ENCODE results near the gene IGLL5.
"Not testable (repeated sequence)": the region's sequence is repeated elsewhere in the genome, so short reads cannot be mapped to it uniquely, and the experiment has no call there.

IGLL5 gene

DNA sequence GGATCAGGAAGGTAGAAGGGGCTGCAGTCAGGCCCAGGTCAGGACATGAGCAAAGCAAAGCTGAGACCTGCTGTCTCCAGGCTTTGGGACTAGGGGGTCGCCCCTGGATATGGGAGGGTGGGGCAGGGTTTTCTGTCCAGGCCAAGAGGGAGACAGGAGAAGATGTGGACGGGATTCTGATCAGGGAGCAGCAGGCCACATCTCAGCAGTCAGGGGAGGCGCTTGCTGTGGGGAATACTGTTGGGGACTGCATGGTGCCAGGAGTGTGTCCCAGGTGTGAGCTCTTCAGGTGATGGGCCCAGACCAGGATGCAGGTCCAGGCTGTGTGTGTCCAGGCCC is 29.3 kb downstream of the IGLL5 start:
- DNase-seq = no peak

DNA sequence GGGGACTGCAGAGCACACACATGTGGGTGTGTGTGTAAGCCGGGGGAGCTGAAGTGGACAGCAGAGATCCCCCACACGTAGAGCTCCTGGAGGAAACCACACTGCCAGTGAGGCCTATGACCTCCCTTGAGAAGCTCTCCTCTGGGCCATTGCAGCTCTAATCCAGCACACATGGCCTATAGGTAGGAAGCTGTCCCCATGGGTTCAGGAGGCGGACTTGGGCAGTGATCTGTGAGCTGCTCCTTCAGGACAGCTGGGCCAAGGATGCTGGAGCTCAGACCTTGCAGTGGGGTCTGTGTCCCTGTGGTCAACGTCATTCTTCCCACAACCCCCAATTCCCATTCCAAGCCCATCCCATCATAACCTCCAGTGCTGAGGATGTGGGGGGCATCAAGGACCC is 29.8 kb downstream of the IGLL5 start:
- DNase-seq = no peak

DNA sequence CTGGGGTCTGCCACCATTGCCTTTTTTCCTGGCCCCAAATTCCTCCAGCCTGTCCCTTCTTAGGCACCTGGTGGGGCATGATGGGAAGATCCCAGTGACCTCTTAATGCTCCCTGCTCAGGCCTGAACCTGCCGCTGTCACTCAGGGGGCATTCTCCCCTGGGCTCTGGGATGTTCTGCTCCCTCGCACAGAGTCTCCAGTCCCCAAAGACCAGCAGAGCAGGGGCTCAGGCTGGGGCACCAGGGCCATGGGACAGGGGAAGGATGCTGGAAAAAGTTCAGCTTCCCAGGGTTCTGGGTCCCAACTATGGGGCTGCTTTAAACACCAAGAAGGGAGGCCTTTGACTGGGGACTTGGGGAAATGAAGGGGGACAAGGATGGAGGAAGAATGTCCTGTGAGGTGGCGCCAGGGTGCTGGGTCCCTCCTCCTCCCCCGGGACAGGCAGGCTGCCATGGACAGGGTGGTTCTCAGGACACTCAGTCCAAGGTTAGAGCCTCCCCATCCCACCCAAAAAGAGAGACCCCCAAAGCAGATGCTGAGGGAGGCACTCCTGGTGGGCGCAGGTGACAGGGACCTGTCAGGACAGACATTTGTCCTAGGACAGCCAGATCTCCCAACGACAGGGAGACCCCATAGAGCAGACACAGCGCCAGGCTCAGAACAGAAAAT is 30.8 kb downstream of the IGLL5 start:
- DNase-seq = no peak

DNA sequence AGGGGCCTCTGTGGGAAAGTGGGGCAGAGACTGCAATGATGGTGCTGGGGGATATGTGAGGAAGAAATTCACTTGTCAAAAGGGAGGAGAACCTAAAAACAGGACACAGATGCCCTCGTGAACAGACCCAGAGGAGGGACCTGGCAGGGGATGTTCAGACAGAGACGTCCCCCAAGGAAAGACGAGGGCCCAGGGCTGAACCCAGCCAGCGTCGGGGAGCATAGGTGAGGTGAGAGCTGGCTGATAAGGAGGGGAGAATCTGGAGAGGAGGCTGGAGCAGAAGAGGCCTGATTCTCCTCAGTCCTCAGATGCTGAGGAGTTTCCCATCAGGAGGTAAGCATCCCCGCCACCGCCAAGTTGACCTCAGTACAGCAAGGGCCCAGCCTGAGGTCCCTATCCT is 31.4 kb downstream of the IGLL5 start:
- no peak for DNase-seq

DNA sequence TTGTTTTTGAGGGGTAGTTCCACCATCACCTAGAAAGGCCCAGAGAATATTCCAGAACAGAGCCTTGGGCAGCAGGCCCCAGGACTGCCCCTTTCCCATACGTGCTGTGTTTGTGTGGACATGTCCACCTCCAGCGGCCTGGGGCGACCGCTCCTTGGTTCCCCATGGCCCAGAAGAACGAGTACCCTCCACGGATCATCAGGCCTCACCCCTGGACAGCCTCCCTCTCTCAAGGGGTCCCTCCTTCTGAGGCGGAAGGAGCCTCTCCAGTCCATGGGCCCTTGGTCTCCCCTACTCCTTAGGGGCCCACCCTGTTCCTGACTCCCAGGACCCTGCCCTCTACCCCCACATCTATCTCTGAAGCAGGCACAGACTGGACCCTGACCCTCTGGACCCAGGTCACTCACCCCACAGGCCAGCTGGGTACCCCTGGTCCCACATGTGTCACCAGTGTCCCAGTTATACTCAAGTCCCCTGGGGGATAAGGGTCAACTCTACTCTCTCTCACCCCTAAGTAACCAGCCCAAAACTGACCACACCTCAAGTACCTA is 32.6 kb downstream of the IGLL5 start:
- DNase-seq = no peak

DNA sequence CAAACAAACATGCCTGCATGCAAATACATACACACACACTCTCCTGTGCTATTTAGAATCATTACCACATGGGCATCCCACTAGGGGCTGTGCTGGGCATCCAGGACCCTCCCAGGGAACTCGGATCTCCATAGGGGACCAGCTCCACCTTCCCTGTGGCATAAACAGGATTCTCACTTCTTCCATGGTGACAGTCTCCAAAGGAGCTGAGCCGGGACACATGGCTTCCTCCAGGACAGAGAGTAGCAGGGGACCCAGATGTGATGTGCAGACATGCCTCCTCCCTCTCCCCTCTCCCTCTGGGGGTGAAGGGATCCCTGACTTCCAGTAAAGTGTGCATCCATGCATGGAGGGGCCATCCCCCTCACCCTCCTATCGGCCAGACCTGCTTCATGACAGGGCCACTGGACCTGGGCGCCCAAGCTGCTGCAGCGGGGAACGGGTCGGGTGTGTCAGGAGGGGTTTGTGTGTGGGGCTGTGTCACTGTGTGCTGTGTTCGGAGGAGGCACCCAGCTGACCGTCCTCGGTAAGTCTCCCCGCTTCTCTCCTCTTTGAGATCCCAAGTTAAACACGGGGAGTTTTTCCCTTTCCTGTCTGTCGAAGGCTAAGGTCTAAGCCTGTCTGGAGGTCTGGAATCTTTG is 33.4 kb downstream of the IGLL5 start:
- no peak for DNase-seq

DNA sequence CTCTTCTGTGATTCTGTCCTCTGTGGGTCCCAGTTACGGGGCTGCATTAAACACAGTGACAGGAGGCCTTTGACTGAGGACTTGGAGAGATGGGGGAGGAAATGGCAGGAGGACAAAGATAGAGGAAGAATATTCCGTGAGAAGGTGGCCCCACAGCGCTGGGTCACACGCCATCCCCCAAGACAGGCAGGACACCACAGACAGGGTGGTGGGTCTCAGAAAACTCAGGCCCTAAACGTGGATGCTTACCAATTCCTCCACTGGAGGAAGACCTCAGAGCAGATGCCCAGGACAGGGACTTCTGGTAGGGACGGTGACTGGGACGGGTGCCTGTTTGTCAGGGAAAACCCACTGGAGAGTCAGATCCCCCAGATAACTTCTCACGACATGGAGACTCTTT is 34.0 kb downstream of the IGLL5 start:
- no peak for DNase-seq

DNA sequence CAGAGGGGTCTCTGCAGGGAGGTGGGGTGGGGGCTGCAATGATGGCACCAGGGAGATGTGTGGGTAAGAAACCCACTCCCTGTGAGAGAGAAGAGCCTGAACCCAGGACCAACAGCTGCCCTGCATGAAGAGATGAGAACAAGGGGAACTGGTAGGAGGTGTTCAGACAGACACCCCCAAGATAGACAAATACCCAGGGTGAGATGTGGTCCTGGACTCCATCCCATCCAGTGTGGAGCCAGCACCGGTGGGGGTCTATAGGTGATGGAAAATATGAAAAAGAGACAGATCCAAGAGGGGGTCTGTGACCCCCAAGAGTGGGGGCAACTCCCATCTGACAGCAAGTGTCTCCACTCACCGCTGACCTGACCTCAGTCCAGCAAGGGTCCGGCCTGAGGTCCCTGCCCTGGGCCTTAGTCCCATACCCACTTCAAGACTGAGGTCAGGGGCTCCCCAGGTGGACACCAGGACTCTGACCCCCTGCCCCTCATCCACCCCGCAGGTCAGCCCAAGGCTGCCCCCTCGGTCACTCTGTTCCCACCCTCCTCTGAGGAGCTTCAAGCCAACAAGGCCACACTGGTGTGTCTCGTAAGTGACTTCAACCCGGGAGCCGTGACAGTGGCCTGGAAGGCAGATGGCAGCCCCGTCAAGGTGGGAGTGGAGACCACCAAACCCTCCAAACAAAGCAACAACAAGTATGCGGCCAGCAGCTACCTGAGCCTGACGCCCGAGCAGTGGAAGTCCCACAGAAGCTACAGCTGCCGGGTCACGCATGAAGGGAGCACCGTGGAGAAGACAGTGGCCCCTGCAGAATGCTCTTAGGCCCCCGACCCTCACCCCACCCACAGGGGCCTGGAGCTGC is 34.7 kb downstream of the IGLL5 start:
- not testable (repeated sequence) for DNase-seq

DNA sequence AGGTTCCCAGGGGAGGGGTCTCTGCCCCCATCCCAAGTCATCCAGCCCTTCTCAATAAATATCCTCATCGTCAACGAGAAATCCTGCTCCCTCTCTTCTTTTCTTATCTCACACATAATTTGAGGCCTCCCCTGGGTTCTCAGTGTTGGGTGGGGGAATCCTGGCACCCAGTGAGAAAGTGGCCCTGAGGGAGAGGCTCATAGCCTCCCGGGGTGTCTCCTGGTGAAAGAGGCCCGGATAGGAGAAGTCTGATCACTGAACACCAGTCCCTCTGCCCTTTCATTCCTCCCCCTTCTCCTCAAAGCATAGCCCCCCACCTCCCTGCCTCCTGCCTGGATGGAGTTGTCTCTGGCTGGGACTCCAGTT is 35.3 kb downstream of the IGLL5 start:
- DNase-seq = no peak

DNA sequence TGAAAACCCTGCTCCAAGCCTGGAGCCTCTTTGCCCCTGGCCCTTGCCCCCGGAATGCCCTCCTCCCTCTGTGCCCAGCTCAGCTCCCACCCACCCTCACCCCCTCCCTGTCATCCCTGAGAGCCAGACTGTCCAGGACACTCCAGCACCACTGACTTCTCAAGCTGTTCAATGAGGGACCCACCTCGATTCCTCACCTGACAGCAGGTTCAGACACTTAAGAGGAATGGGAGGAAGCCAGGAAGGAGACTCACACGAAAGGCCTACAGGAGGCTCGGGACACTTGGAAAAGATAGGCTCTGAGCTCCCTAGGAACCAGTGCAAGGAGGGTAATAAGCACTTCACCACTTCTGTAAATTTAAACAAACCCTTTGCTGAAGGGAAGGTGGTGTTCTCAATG is 35.8 kb downstream of the IGLL5 start:
- DNase-seq = no peak

DNA sequence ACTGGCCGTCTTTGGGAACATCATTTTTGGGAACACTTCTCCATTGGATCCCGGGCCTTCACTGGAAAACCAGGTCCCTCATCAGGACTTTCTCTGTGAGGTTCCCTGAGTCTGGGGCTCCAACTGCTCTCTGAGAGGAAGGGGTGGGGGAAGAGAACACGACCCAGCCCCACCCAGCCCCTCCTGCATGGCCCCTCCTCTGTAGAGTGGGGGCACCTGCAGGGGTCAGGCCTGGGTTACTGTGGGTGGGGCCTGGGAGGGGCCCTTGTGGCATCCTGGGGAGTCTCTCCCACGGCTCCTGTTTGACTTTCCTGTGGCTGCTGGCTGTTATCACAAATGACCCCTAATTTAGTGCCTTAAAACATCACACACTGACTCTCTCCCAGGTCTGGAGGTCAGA is 36.3 kb downstream of the IGLL5 start:
- DNase-seq = no peak

DNA sequence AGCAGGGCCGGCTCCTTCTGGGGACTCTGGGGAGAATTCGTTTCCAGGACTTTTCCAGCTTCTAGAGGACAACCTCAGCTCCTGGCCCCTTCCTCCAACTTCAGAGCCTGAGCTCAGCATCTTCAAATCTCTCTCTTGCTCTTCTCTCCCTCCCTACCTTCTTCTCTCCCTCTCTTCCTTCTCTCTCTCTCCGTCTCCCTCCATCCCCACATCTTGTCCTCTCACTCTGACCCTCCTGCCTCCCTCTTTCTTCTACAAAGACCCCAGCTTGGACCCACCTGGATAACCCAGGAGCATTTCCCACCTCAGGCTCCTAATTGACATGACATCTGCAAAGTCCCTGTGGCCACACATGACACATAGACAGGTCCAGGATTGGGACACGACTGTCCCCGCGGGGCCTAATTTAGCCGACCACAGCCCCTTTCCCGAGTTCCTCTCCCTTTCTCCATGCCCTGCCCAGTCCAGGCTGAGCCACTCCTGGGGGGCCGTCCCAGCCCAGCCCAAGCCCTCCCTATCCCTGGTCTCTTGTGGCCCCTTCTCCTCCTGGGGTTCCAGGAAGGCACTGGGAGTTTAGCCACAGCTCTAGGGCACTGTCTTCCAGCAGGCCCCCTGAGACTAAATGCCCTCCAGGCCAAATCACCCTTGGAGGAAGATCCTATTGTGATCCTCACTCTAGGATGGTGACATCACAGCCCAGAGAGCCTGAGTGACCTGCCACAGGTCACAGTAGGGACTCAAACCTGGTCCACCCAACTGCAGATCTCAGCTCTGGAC is 36.9 kb downstream of the IGLL5 start:
- no peak for DNase-seq

DNA sequence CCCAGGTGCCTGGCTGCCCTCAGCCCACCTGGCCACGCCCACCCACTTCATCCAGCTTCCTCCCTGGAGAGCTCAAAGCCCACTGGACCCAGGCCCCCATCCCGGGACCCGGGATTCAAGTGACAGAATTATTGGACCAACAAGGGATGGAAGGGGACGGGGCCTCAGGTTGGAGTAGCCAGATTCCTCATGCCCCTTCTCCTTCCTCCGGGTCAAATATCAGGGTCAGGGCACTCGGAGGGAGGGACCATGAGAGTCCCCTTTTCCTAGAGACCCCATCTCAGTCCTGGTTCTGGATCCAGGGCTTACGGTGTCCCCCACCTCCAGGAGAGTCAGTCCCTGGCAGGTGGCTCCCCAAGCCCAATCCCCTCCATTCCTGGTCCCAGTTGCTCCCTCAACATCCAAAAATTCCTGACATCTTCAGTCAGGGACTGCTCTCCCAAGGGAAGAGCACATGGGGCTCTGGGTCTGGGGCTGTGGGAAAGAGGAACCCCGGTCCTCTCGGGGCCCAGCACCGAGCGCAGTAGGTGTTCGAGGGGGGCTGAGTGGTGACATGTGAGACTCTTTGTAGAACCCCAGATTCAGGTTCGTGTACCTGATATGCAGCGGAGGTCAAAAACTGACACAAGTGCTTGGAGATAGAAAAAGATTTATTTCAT is 37.7 kb downstream of the IGLL5 start:
- DNase-seq = no peak

DNA sequence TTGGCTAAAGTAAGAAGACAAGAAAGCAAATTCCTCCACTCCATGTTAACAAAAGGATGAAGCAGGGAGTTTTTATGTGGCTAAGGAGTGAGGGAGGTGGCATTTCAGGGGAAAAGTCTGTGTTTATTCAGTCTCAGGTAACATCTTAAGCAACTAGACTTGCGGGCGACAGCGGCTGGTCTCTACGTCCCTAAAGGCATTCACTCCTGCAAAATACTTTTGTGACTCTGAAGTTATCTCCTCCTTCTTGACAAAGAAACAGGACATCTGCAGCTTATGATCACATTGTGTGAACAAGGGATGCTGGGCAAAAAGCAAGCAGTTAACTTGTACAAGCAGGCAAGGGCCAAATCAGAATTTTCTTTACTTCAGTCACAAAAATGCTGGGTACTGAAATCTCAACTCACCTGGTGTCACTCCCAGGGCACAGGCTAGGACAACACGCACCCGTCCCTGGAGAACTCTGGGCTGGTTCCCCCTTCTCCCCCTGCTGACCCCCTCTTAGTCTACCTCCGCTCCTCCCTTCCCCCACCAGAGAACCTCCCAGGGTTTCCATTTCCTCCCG is 38.3 kb downstream of the IGLL5 start:
- DNase-seq = no peak

DNA sequence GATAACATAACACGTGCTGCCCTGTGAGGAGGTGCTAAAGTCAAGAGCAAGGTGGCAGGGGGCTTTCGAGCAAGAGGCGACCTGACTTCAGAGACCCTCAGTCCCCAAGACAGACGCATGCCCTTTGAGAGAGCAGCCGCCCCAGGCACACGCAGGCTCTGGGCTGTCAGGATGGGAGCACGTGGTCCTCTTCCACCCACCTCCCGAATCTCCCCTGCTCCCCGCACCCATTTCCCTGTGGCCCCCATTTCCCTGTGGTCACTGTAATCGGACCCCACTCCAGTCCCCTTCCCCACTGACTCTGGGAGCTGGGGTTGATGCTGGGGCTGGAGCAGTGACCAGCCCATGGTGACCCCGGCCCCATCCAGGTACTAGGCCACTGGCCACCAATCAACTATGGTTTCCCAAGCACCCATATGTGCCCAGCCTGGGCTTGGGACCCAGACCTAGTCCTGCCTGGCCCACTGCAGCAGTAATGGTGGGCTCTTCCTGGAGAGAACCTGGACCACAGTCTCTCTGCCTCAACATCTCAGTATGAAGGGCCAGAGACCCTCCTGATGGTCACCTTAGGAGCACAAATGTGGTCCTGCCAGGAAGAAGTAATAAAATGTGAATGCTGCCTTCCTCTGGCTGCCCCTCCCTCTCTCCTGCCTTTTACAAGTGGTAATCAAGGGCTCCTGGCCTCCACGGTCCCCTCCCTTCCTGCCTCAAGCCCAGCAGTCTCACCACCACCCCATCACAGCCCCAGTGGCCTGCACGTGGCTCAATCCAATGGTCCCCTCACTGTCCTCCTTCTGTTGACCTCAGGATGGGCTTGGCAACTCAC is 39.0 kb downstream of the IGLL5 start:
- no peak for DNase-seq

DNA sequence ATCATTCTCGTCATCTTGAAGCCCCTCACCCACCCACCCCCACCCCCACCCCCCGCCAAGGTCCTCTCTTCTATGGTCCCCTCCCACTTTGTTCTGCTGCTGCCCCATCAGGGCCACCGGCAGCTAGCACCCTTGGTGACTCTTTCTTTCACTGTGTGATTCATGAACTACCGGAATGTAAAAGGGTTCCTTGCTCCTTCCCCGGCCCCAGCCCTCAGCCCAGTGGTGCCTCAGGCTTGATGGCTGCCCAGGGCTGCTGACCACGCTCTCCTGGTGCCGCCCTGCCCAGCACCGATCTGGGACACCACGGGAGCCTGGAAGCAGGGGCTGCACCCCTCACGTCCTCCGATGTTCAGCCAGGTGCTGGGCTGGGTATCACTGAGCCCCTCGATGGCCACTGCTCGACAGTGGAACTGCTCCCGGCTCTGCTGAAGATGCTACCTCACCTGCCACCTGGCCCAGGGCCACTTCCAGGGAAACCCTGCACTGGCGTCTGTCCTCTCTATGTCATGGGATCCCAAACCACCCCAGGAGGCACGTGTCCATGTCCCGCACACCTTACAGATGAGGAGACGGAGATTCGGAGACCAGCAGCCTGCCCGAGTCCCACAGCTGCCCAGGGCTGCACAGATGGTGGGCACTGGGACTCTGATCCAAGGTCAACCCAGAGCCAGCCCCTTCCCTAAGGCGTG is 39.7 kb downstream of the IGLL5 start:
- no peak for DNase-seq

DNA sequence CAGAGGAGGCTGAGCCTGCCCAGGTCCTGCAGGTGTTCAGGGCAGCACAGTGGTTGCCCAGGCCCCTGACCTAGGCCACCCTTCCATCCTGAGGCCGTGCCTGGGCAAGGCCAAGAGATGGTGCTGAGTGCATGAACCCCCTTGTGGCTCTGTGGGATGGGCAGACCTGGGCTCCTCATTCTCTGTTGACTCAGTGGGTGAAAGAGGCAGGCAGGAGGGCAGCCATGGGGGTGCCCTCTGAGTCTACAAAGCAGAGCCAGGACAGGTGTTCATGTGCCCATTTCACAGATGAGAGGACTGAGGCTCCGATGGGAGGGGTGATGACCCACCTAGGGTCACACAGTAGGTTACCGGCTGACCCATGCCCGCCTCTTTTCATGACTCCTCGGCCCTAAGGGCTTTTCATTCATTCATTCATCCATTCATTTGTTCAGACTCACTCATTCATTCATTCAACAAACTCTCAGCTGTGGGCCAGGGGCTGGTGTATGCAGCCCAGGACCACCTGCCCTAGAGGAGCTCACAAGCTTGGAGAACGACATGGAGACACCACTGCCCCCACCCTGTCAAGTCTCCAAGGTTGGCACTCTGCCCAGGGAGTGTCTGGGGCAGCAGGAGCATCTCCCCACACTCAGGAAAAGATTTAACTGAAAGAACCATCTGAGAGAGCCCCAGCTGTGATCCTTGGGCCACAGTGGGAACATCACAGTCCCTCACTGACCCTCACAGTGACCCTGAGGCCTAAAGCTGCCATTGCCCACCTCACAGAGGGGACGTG is 40.5 kb downstream of the IGLL5 start:
- no peak for DNase-seq

DNA sequence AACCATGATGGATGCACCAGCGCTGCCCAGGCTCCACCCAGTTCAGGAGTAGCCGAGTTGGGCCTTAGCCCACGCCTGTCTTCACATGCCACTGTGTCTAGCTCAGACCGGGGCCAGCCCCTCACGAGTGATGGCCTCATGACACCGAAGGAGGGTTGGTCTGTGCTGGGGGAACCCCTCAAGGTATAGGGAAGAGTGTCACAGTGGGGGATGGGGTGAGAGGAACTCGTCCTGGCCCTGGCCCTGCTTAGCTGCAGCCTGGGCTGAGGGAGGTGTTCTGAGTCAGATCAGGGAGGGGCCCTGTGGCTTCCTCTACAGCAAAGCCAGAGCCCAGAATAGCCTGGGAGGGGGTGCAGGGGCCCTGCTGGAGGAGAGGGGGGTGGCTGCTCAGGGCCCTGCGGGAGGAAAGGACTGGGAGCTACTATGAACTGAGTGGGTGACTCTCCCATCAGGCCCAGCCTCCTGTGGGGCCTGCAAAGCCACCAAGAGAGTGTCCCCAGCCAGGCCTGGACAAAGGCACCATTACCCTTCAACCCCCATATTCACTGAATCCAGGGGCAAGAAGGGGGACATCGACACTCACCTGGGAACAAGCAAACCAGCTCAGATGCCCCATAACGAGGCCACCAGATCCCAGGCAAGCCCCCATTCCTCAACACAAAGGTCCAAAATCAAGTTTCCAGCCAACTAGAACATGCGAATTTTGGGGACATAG is 41.2 kb downstream of the IGLL5 start:
- DNase-seq = no peak

All from activated CD8-positive, alpha-beta memory T cell treated with anti-CD3 and anti-CD28 coated beads for 24 hours (primary cell).